RWPE2 (cell line): ENCODE data around the gene INSC.

ENCODE experiments used
- ATAC-seq: fragments of 200-7000 bp; cut with Tn5 transposase; 3 replicates; pipeline ENCODE4 v1.9.1; 2021; ENCODE audit warnings: low read depth
- DNase-seq: peaks from one replicate; pipeline ENCODE4 v3.0.0-alpha.2; 2020; ENCODE audit warnings: low spot score
- H3K27ac ChIP-seq: fragments of 450-650 bp; 2 replicates; pipeline ENCODE4 v1.5.1; 2017; ENCODE audit warnings: mild to moderate bottlenecking; ENCODE audit not compliant: poor library complexity, severe bottlenecking
- H3K27me3 ChIP-seq: fragments of 250-450 bp; sonication (Bioruptor Pico); 2 replicates; pipeline ENCODE4 v1.5.1; 2021; ENCODE audit warnings: mild to moderate bottlenecking, moderate library complexity; ENCODE audit not compliant: insufficient read depth, poor library complexity, severe bottlenecking
- H3K36me3 ChIP-seq: fragments of 250-450 bp; sonication (Bioruptor Pico); 2 replicates; pipeline ENCODE4 v1.5.1; 2020; ENCODE audit warnings: low read depth, mild to moderate bottlenecking, moderate library complexity
- H3K4me1 ChIP-seq: fragments of 250-450 bp; sonication (Bioruptor Pico); 2 replicates; pipeline ENCODE4 v1.5.1; 2021; ENCODE audit warnings: mild to moderate bottlenecking, moderate library complexity; ENCODE audit not compliant: insufficient read depth, poor library complexity, severe bottlenecking
- H3K4me3 ChIP-seq: fragments of 250-450 bp; sonication (Bioruptor Pico); 2 replicates; pipeline ENCODE4 v1.5.1; 2021; ENCODE audit warnings: mild to moderate bottlenecking, moderate library complexity; ENCODE audit not compliant: severe bottlenecking
- H3K9me3 ChIP-seq: fragments of 250-450 bp; sonication (Bioruptor Pico); 2 replicates; pipeline ENCODE4 v1.5.1; 2021; ENCODE audit warnings: mild to moderate bottlenecking, moderate library complexity; ENCODE audit not compliant: severe bottlenecking
- TF ChIP-seq, protein P1 (sequence below): fragments of 450-650 bp; IDR thresholded peaks from one replicate; pipeline ENCODE4 v1.5.1; 2017; ENCODE audit warnings: mild to moderate bottlenecking, moderate library complexity; ENCODE audit not compliant: poor library complexity, severe bottlenecking

The INSC gene

GRCh38 chr11:15201586-15201985, 86.9 kb downstream of the INSC start:
- H3K36me3 ChIP-seq: no peaks in the 10 kb centered on the region
- H3K27me3 ChIP-seq: no peaks in the 10 kb centered on the region
- H3K27ac ChIP-seq: no peak overlapping the region
- DNase-seq: no peak
- TF ChIP-seq, protein P1, sequence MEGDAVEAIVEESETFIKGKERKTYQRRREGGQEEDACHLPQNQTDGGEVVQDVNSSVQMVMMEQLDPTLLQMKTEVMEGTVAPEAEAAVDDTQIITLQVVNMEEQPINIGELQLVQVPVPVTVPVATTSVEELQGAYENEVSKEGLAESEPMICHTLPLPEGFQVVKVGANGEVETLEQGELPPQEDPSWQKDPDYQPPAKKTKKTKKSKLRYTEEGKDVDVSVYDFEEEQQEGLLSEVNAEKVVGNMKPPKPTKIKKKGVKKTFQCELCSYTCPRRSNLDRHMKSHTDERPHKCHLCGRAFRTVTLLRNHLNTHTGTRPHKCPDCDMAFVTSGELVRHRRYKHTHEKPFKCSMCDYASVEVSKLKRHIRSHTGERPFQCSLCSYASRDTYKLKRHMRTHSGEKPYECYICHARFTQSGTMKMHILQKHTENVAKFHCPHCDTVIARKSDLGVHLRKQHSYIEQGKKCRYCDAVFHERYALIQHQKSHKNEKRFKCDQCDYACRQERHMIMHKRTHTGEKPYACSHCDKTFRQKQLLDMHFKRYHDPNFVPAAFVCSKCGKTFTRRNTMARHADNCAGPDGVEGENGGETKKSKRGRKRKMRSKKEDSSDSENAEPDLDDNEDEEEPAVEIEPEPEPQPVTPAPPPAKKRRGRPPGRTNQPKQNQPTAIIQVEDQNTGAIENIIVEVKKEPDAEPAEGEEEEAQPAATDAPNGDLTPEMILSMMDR: no peak
- no peaks in the 10 kb centered on the region for H3K4me1 ChIP-seq
- H3K4me3 ChIP-seq: no peak overlapping the region
- H3K9me3 ChIP-seq: no peaks in the 10 kb centered on the region
- no peak for ATAC-seq

DNA sequence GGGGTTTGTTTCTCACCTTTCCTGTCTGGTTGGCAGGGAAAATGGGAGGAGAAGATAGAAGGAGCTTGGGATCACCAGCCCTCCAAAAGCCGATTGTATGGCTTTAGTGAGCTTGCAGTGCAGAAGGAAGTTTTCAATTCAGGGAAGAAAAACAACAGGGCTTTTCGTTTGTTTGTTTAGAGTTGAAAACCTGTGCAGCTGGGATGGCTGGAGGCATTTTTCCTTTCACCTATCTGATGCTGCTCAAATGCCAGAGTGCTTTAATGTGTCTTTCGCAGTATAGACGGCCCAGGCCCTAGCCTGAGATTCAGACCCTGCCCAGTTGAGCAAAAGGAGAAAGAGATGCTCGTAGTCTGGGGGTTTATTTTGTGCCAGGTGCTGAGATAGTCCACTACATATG, 87.9 kb downstream of the INSC start:
- no peak overlapping the region for H3K27ac ChIP-seq
- no peaks in the 10 kb centered on the region for H3K27me3 ChIP-seq
- no peaks in the 10 kb centered on the region for H3K36me3 ChIP-seq
- DNase-seq: no peak
- TF ChIP-seq, protein P1: no peak
- no peaks in the 10 kb centered on the region for H3K9me3 ChIP-seq
- H3K4me1 ChIP-seq: no peaks in the 10 kb centered on the region
- ATAC-seq: no peak
- H3K4me3 ChIP-seq: no peak overlapping the region

GRCh38 chr11:15204711-15205110, 90.0 kb downstream of the INSC start:
- TF ChIP-seq, protein P1: no peak
- H3K9me3 ChIP-seq: no peaks in the 10 kb centered on the region
- DNase-seq (no peak), ATAC-seq (no peak)
- no peak overlapping the region for H3K27ac ChIP-seq
- no peak overlapping the region for H3K4me3 ChIP-seq
- no peaks in the 10 kb centered on the region for H3K27me3 ChIP-seq
- no peaks in the 10 kb centered on the region for H3K36me3 ChIP-seq
- no peaks in the 10 kb centered on the region for H3K4me1 ChIP-seq

GRCh38 chr11:15206791-15207190, 92.1 kb downstream of the INSC start:
- no peaks in the 10 kb centered on the region for H3K9me3 ChIP-seq
- H3K4me1 ChIP-seq: no peaks in the 10 kb centered on the region
- no peak for ATAC-seq
- H3K27ac ChIP-seq: no peak overlapping the region
- H3K27me3 ChIP-seq: no peaks in the 10 kb centered on the region
- no peak overlapping the region for H3K4me3 ChIP-seq
- H3K36me3 ChIP-seq: no peaks in the 10 kb centered on the region
- DNase-seq: no peak
- TF ChIP-seq, protein P1: no peak

DNA sequence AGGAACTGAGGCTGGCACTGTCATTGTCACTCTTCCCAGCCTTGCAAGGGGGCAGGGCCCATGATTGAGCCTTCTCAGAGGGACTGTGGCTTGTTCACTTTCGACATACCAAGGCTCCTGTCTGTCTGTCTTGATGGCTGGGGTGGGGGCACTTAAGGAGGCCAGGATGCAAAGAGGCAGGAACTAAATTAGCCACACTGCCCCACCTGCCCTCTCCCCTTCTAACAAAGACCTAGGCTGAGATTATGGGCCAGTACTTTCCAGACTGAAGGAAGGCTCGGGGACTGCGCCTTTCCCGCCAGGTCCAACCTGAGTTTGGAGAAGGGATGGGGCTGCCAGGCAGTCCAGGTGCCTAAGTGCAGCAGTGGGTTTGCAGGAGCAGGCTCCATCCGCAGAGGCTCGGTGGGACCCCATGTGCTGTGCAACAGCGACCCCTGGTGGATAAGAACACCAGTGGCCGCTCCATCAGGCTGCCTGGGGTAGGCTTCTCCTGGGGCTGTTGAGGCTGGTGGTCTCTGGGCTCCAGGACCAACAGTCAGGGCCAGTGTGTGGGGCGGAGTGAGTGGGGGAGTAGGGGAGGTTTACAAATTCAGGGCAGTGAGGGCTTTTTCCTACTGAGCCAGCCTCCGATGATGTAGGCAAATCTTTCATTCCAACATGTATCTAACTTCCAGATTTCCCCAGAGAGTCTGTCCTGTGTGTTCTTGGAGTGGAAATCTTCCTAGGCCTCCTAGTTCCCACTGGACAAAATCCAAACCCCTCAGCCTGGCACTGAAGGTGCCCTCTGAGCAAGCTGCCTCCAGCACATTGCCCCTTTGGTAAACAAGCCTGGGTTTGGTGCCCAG, 93.9 kb downstream of the INSC start:
- TF ChIP-seq, protein P1: peak; percentile 83

More for the DNA sequence above, 93.9 kb downstream of the INSC start:
- DNase-seq (no peak), ATAC-seq (peak; percentile 91)
- no peak overlapping the region for H3K27ac ChIP-seq
- no peaks in the 10 kb centered on the region for H3K27me3 ChIP-seq
- no peaks in the 10 kb centered on the region for H3K9me3 ChIP-seq
- H3K4me1 ChIP-seq: no peaks in the 10 kb centered on the region
- no peak overlapping the region for H3K4me3 ChIP-seq
- no peaks in the 10 kb centered on the region for H3K36me3 ChIP-seq
